GM23338 (cell line): Measurements from ENCODE around the gene CELF4.

ENCODE experiments used
- CREB1 ChIP-seq: fragments of 250-450 bp; sonication (Bioruptor Pico); IDR thresholded peaks from 2 replicates; pipeline ENCODE4 v1.5.0; 2020; ENCODE audit warnings: low read depth, mild to moderate bottlenecking, moderate library complexity
- CTCF ChIP-seq, 2 experiments: fragments of 200-600 bp in 1 of 2; sonication (generic) in 1 of 2; conservative IDR thresholded peaks; 2 replicates each; pipeline versions ENCODE4 v1.5.1 to v1.6.1; 2016 to 2017; ENCODE audit warnings: antibody characterized with exemption in 2 of 2, low read depth in 2 of 2, mild to moderate bottlenecking in 2 of 2, moderate library complexity in 1 of 2
- EZH2 ChIP-seq: fragments of 200-600 bp; sonication (generic); IDR thresholded peaks from one replicate; pipeline ENCODE4 v1.8.0; 2017; ENCODE audit warnings: antibody characterized with exemption, mild to moderate bottlenecking, low read depth; ENCODE audit not compliant: unreplicated experiment
- EZH2phosphoT487 ChIP-seq: fragments of 200-600 bp; sonication (generic); IDR thresholded peaks from one replicate; pipeline ENCODE4 v1.8.1; 2018; ENCODE audit warnings: antibody characterized with exemption; ENCODE audit not compliant: unreplicated experiment
- POLR2AphosphoS5 ChIP-seq: IDR thresholded peaks from 2 replicates; pipeline ENCODE4 v1.6.1; 2016; ENCODE audit warnings: antibody characterized with exemption, low read depth
- REST ChIP-seq: IDR thresholded peaks from one replicate; pipeline ENCODE4 v1.6.1; 2018; ENCODE audit warnings: antibody characterized with exemption; ENCODE audit not compliant: unreplicated experiment
- STAT1 ChIP-seq: IDR thresholded peaks from one replicate; pipeline ENCODE4 v1.6.1; 2016; ENCODE audit warnings: antibody characterized with exemption; ENCODE audit not compliant: unreplicated experiment
- ZNF114 ChIP-seq: fragments of 250-450 bp; sonication (Bioruptor Pico); IDR thresholded peaks from 2 replicates; pipeline ENCODE4 v1.5.0; 2020; ENCODE audit warnings: mild to moderate bottlenecking, moderate library complexity

- TF ChIP-seq REST (no peak), EZH2 (no peak), STAT1 (no peak), CTCF (conservative IDR thresholded peaks at IDR 0.05; ENCODE audit: low read depth in 2 of 2) (peak; percentile 22 to 25; a peak in 2 of 4 replicates), POLR2AphosphoS5 (no peak), EZH2phosphoT487 (no peak), CREB1 (CRISPR knock-in tag) (peak; percentile 47; the same call in 1 of the 2 replicates), ZNF114 (CRISPR knock-in tag) (no peak)
These were observed 312.0 kb downstream of the CELF4 start for GRCh38 chr18:37253394-37254235.
